Psoas muscle (tissue), 8 donors: ENCODE measurements around the gene BET1L. TPM values are rescaled to one million over a fixed set of nuclear protein-coding genes. Genes with fewer than 3 reads are reported as not detected.

Source experiments
- ATAC-seq, 4 donors: fragments of 200-7000 bp; cut with Tn5 transposase; one replicate each; pipeline ENCODE4 v1.9.1; 2020; ENCODE audit warnings: moderate library complexity in 3 of 4, mild to moderate bottlenecking in 2 of 4
- DNase-seq, 2 donors: peaks; one replicate each; pipeline ENCODE4 v3.0.0-alpha.2; 2020
- H3K27ac ChIP-seq: fragments of 200-600 bp; one replicate; pipeline ENCODE4 v1.8.0; 2022
- H3K27me3 ChIP-seq, 3 donors: fragments of 200-600 bp in 1 of 3; one replicate each; pipeline versions ENCODE4 v1.6.1 to v1.8.0; 2013 to 2022; ENCODE audit warnings: low read length in 2 of 3, mild to moderate bottlenecking in 2 of 3, moderate library complexity in 1 of 3; ENCODE audit not compliant: insufficient read depth in 3 of 3
- H3K36me3 ChIP-seq, 2 donors: fragments of 200-600 bp in 1 of 2; one replicate each; pipeline versions ENCODE4 v1.6.1 to v1.8.0; 2013 to 2022; ENCODE audit warnings: low read depth in 1 of 2, mild to moderate bottlenecking in 1 of 2, moderate library complexity in 1 of 2; ENCODE audit not compliant: insufficient read depth in 1 of 2
- H3K4me1 ChIP-seq: fragments of 200-600 bp; one replicate; pipeline ENCODE4 v1.8.0; 2022
- H3K4me3 ChIP-seq: fragments of 200-600 bp; one replicate; pipeline ENCODE4 v1.8.0; 2022; ENCODE audit warnings: mild to moderate bottlenecking
- H3K9me3 ChIP-seq: fragments of 200-600 bp; one replicate; pipeline ENCODE4 v1.8.0; 2022
- WGBS, 3 donors: extraction: QIAGEN DNeasy Blood & Tissue Kit; methylation state at CpG; one replicate each; pipeline versions ENCODE4 v1.1.6 to v1.1.7; 2013; 5-methylcytosine and 5-hydroxymethylcytosine counted together
- intact Hi-C, 2 donors: fragments of 100-400 bp; cut with DNase I; formaldehyde crosslinking; loops; one replicate each; pipeline versions ENCODE4 v1.11.0 to v1.14.2; 2022
- polyA plus RNA-seq, 3 donors: library from polyadenylated mRNA; stranded (reverse); fragments of 200-250 nt; gene quantifications; one replicate each; pipeline ENCODE4 v1.2.3, GENCODE V29; 2013
- total RNA-seq, 4 donors: library from RNA; stranded (reverse); fragmentation: NEBNext Ultra II Directional in 2 of 4; extraction: Animal tissue kit (Norgen Biotek cat#: 25700) in 2 of 4; gene quantifications; one replicate each; pipeline versions ENCODE4 v1.2.1 to v1.2.4, GENCODE V29; 2021 to 2023
- TF ChIP-seq, protein P1 (sequence below): fragments of 200-600 bp; IDR thresholded peaks from one replicate; pipeline ENCODE4 v1.8.0; 2022; ENCODE audit warnings: antibody characterized with exemption
- donor health status: healthy with polysubstance abuse.
- donor health status: DM: no; HTN: no; CAD: no; lungs with moderate emphysema.
- donor health status: Bipolar disorder and iron deficiency.
- donor health status: healthy.
- donor health status: DM: yes; HTN: yes; CAD: no.
- donor health status: DM: no; HTN: no; CAD: no.
- donor health status: DM: no; HTN: no; CAD: no.
- donor health status: DM: yes; HTN: yes; CAD: no.

The BET1L gene
- total and polyA plus RNA-seq, 7 donors, result 11.8 to 27.7 (median 19.6) TPM

- DNase-seq, result no peak
- no peak overlapping the region for H3K27ac ChIP-seq
- WGBS, 3 donors, result 90 to 94% (median 91%) methylated on average over 10 of the region's 10 CpGs
- H3K27me3 ChIP-seq, result no peaks in the 10 kb centered on the region
- intact Hi-C loops, result no loop called here
- no peak for ATAC-seq
- peaks cover 0 to 39% of the 10 kb centered on the region in 2 donors for H3K36me3 ChIP-seq
- TF ChIP-seq, protein P1, sequence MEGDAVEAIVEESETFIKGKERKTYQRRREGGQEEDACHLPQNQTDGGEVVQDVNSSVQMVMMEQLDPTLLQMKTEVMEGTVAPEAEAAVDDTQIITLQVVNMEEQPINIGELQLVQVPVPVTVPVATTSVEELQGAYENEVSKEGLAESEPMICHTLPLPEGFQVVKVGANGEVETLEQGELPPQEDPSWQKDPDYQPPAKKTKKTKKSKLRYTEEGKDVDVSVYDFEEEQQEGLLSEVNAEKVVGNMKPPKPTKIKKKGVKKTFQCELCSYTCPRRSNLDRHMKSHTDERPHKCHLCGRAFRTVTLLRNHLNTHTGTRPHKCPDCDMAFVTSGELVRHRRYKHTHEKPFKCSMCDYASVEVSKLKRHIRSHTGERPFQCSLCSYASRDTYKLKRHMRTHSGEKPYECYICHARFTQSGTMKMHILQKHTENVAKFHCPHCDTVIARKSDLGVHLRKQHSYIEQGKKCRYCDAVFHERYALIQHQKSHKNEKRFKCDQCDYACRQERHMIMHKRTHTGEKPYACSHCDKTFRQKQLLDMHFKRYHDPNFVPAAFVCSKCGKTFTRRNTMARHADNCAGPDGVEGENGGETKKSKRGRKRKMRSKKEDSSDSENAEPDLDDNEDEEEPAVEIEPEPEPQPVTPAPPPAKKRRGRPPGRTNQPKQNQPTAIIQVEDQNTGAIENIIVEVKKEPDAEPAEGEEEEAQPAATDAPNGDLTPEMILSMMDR, result no peak
- H3K4me3 ChIP-seq, result no peak overlapping the region
- H3K4me1 ChIP-seq, result no peaks in the 10 kb centered on the region
- no peaks in the 10 kb centered on the region for H3K9me3 ChIP-seq
These were observed 18.7 kb upstream of the BET1L start for GRCh38 chr11:225734-226453.

DNA sequence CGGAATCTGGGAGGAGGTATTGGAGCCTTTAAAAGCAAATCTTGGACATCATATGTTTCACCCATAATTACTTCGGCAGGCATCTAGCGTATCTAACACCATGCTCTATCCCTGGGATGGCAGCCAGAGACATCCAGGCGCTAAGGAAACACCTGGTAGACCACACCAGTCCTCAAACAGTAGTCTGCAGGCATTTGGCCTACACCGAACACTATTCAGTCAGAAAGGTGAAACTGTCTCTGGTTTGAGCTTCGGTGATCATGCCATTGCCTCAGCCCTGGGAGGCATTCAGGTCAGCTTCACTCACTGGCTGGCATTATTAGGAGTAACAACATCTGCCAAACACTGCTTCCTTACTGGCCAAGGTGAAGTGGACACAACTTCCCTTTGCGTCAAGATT is 17.2 kb upstream of the BET1L start:
- WGBS, 3 donors, result 55 to 65% (median 62%) methylated on average over 7 of the region's 7 CpGs
- peak in 2 of 4 donors; percentile 43 to 64 for ATAC-seq
- TF ChIP-seq, protein P1, result no peak
- Histone ChIP-seq H3K27ac (no peak overlapping the region), H3K4me3 (no peak overlapping the region), H3K36me3 (peaks cover 0 to 28% of the 10 kb centered on the region in 2 donors), H3K4me1 (no peaks in the 10 kb centered on the region), H3K27me3 (no peaks in the 10 kb centered on the region), H3K9me3 (no peaks in the 10 kb centered on the region)
- intact Hi-C loops, result no loop called here
- no peak for DNase-seq

DNA sequence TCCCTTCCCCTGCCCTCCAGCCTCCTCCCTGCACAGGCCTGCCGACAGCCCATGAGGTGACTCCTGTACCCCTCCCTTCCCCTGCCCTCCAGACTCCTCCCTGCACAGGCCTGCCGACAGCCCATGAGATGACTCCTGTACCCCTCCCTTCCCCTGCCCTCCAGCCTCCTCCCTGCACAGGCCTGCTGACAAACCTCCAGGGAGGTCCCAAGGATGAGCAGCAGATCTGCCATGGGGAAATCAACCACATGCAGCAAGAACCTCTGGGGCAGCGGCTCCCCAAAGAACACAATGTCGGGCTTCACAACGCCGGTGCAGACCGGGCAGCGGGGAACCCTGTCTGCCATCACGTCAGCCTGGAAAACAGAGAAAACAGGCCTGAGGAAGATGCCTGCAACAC is 16.7 kb upstream of the BET1L start:
- intact Hi-C loops, result no loop called here
- no peak overlapping the region for H3K27ac ChIP-seq
- no peak overlapping the region for H3K4me3 ChIP-seq
- TF ChIP-seq, protein P1, result no peak
- peaks cover 0 to 27% of the 10 kb centered on the region in 2 donors for H3K36me3 ChIP-seq
- 81 to 88% (median 82%) methylated on average over 7 to 9 of the region's 9 CpGs for WGBS, 3 donors
- H3K4me1 ChIP-seq, result no peaks in the 10 kb centered on the region
- peak in 1 of 2 donors; percentile 34 for DNase-seq
- no peaks in the 10 kb centered on the region for H3K9me3 ChIP-seq
- ATAC-seq, result no peak
- H3K27me3 ChIP-seq, result no peaks in the 10 kb centered on the region

DNA sequence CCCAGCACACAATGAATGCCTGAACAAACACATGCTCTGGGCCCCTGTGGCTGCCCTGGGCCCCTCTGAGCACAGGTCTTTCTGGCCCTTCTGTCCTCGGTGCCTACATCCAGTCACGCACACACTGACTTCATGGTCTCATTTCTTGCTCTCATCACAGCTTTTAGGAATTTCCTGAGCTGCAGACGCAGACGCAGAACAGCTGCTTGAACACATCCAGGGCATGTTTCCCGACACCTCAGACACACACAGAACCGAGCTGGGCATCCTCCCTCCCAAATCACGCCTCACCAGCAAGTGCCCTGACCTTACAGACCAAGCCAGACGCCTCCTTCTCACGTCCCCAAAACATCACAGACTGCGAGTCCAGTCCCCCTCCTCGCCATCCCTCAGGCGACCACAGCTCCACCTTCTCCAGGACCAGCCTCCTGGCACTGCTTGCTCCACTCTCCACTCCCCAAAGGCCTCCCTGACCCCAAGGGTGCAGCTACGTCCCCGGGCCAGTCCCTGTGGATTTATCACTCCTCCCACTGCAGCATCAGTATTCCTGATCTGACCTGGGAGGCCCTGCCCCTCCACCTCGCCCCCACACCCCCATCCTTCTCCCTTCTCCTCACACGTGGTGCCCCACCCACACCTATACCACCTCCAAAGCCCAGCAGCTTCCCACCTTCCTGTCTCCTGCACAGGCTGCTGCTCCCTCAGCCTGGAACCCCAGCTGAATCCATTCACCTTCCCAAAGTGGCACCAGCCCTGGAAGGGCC is 16.0 kb upstream of the BET1L start:
- Histone ChIP-seq H3K36me3 (peaks cover 0 to 30% of the 10 kb centered on the region in 2 donors), H3K9me3 (no peaks in the 10 kb centered on the region), H3K27ac (no peak overlapping the region), H3K27me3 (no peaks in the 10 kb centered on the region), H3K4me3 (no peak overlapping the region), H3K4me1 (no peaks in the 10 kb centered on the region)
- TF ChIP-seq, protein P1, result no peak
- 80 to 88% (median 82%) methylated on average over 16 of the region's 16 CpGs for WGBS, 3 donors
- intact Hi-C loops, result no loop called here
- ATAC-seq (no peak), DNase-seq (peak in 1 of 2 donors; percentile 25)
